Measurements from ENCODE around the gene CASP10. TPM values are rescaled to one million over a fixed set of nuclear protein-coding genes. Genes with fewer than 3 reads are reported as not detected.
"Not testable (repeated sequence)": the region's sequence is repeated elsewhere in the genome, so short reads cannot be mapped to it uniquely, and the experiment has no call there.

Gene CASP10
- total and polyA plus RNA-seq, 11 donors, result 2.8 to 24.0 (median 5.4) TPM

DNA sequence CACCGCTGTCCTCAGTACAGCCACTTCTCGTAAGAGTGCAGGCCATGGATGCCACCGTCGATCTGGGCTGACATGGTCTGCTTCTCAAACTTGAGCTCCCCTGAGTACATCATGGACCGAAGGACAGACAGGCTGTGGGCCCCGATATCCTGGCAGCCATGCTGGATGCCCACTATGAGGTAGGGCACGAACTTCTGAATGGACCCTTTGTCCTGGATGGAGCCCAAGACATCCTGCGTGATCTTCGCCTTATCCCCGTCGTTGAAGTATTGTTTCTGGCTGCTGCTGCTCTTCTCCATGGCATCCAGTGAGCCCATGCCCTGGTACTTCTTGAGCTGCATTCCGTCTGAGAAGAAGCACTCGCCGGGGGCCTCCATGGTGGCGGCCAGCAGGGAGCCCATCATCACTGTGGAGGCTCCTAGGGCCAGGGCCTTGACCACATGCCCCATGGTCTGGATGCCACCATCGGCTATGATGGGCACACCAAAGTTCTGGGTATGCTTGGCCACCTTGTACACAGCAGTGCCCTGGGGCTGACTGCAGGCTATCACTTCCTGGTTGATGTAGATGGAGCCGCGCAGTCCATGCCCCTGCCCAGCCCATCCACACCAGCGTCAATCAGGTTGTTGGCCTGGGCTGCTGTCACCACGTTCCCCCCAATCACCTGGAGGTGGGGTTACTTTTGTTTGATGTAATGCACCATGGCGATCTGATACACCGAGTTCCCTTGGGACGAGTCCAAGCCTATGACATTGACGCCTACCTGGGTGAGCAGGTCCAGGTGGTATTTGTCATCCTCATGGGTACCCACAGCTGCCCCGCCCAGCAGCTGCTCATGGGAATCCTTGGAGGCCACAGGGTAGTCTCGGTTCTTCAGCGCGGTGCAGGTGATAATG, 45.2 kb upstream of the CASP10 start:
- no peak for TF ChIP-seq POLR2A (IDR thresholded peaks at IDR 0.05)
- TF ChIP-seq CTCF (IDR thresholded peaks at IDR 0.05), result no peak
- peak overlapping the region in 7 of 12 donors; percentile 8 to 100 (median 99) for H3K27ac ChIP-seq
- DNase-seq, result no peak
- intact Hi-C loops (cut with DNase I), result no loop called here
- H3K36me3 ChIP-seq, result peaks cover 3 to 100% (median 97%) of the 10 kb centered on the region in 9 donors
- H3K27me3 ChIP-seq, result no peaks in the 10 kb centered on the region
- no peak overlapping the region for H3K4me3 ChIP-seq
- ATAC-seq, result peak in 3 of 4 donors; percentile 13 to 37 (median 20)
- H3K9me3 ChIP-seq, result no peaks in the 10 kb centered on the region
- H3K4me1 ChIP-seq, result peaks cover 3 to 73% (median 38%) of the 10 kb centered on the region in 12 donors
- 84 to 96% (median 95%) methylated on average over 12 to 28 of the region's 28 CpGs for WGBS, 4 donors

- no peak for TF ChIP-seq POLR2A (IDR thresholded peaks at IDR 0.05)
- TF ChIP-seq CTCF (IDR thresholded peaks at IDR 0.05), result no peak
- intact Hi-C loops (cut with DNase I), result no loop called here
- no peak for DNase-seq
- Histone ChIP-seq H3K27ac (peak overlapping the region in 5 of 12 donors; percentile 7 to 37 (median 32)), H3K4me1 (peaks cover 3 to 66% (median 31%) of the 10 kb centered on the region in 12 donors), H3K4me3 (no peak overlapping the region), H3K9me3 (no peaks in the 10 kb centered on the region), H3K36me3 (peaks cover 8 to 100% (median 97%) of the 10 kb centered on the region in 9 donors), H3K27me3 (no peaks in the 10 kb centered on the region)
- 91 to 94% (median 93%) methylated on average over 10 to 15 of the region's 15 CpGs for WGBS, 4 donors
- no peak for ATAC-seq
Measured at GRCh38 chr2:201138401-201138970, 44.5 kb upstream of the CASP10 start.

- ATAC-seq; H3K27me3 ChIP-seq; H3K4me3 ChIP-seq; H3K9me3 ChIP-seq; DNase-seq; intact Hi-C loops (cut with DNase I): not testable (repeated sequence)
- H3K27ac ChIP-seq, result peak overlapping the region in 5 of 12 donors; percentile 7 to 37 (median 32)
- peaks cover 8 to 100% (median 97%) of the 10 kb centered on the region in 9 donors for H3K36me3 ChIP-seq
- H3K4me1 ChIP-seq, result peaks cover 3 to 65% (median 28%) of the 10 kb centered on the region in 12 donors
- 45 to 68% (median 51%) methylated on average over 10 to 14 of the region's 14 CpGs for WGBS, 4 donors
Measured at GRCh38 chr2:201138986-201139781, 43.8 kb upstream of the CASP10 start.

DNA sequence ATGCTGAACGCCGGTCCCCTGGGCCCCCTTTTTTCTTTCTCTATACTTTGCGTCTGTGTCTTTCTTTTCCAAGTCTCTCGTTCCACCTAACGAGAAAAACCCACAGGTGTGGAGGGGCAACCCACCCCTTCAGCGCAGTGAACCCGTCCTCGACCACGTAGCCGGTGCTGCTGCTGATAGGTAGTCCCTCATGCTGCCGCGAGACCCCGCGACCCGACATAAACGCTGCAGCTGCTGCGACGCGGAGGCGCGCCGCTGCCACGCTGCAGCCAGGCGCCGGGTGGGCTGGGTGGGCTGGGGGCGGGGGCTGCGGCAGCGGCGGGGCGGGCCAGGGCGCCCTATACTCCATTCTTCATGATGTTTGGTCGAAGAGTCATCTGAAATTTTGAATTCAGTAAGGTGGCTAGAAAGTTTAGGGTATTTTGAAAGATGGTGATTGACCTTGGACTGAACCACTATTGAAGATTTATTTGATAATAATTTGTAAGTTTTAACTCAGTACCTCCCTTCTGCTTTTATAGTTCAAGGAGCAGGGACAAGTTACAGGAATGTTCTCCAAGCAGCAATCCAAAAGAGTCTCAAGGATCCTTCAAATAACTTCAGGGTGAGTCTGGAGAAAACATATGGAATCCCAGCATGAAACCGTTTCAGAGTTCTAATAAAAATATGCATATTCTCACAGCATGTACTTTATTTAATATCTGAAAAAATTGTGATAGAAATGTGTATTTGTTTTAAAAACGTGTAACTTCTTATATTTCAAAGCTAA, 42.9 kb upstream of the CASP10 start:
- 72 to 78% (median 74%) methylated on average over 34 of the region's 34 CpGs for WGBS, 4 donors

More for the DNA sequence above, 42.9 kb upstream of the CASP10 start:
- Histone ChIP-seq H3K27ac (peak overlapping the region in 5 of 12 donors; percentile 6 to 32 (median 18)), H3K9me3 (no peaks in the 10 kb centered on the region), H3K4me1 (peaks cover 3 to 57% (median 23%) of the 10 kb centered on the region in 12 donors), H3K27me3 (no peaks in the 10 kb centered on the region), H3K36me3 (peaks cover 11 to 100% (median 99%) of the 10 kb centered on the region in 9 donors), H3K4me3 (no peak overlapping the region)
- TF ChIP-seq POLR2A (IDR thresholded peaks at IDR 0.05) (no peak), CTCF (IDR thresholded peaks at IDR 0.05) (no peak)
- intact Hi-C loops (cut with DNase I), result no loop called here
- no peak for DNase-seq
- no peak for ATAC-seq
